PC-3 (cell line): ENCODE data around the gene CFL1. TPM values are rescaled to one million over a fixed set of nuclear protein-coding genes. Genes with fewer than 3 reads are reported as not detected.

ENCODE experiments used
- ATAC-seq: fragments of 200-7000 bp; cut with Tn5 transposase; 2 replicates; pipeline ENCODE4 v1.9.1; 2020; ENCODE audit warnings: mild to moderate bottlenecking, moderate library complexity
- BruUV-seq: library from RNA; stranded (reverse); fragments of 400-500 nt; replicated peaks from 2 replicates; lab custom pipeline; 2021; lab: Mats Ljungman, UMichigan
- CTCF ChIA-PET: fragments of 300-600 bp; sonication (Branson Sonifier 250); formaldehyde crosslinking; loops from one replicate; lab custom pipeline; 2022; ENCODE audit warnings: antibody characterized with exemption; lab: Charles Lee
- POLR2A ChIA-PET: fragments of 300-600 bp; sonication (Branson Sonifier 250); formaldehyde crosslinking; loops from one replicate; lab custom pipeline; 2022; ENCODE audit warnings: antibody characterized with exemption; ENCODE audit not compliant: unreplicated experiment; lab: Charles Lee
- DNase-seq: peaks from one replicate; pipeline ENCODE4 v3.0.0-alpha.2; 2015
- H2AFZ ChIP-seq: fragments of 300-600 bp; sonication (generic); 2 replicates; pipeline ENCODE4 v1.6.0; 2016; ENCODE audit warnings: antibody characterized with exemption, low read length
- H3F3A ChIP-seq: fragments of 300-600 bp; sonication (generic); one replicate; pipeline ENCODE4 v1.6.0; 2017; ENCODE audit warnings: antibody characterized with exemption, low read length, control low read depth, mild to moderate bottlenecking; ENCODE audit not compliant: unreplicated experiment
- H3K27ac ChIP-seq: fragments of 300-600 bp; sonication (generic); 2 replicates; pipeline ENCODE4 v1.5.1; 2016; ENCODE audit warnings: mild to moderate bottlenecking, low read length
- H3K27me3 ChIP-seq: fragments of 300-600 bp; sonication (generic); 2 replicates; pipeline ENCODE4 v1.6.1; 2016; ENCODE audit warnings: low read length, mixed read lengths
- H3K36me3 ChIP-seq: fragments of 300-600 bp; sonication (generic); 2 replicates; pipeline ENCODE4 v1.6.1; 2016; ENCODE audit warnings: low read depth, mixed run types, low read length, mixed read lengths
- H3K4me1 ChIP-seq: fragments of 300-600 bp; sonication (generic); 2 replicates; pipeline ENCODE4 v1.5.1; 2016; ENCODE audit warnings: low read length; ENCODE audit not compliant: insufficient read depth
- H3K4me2 ChIP-seq: fragments of 300-600 bp; sonication (generic); 2 replicates; pipeline ENCODE4 v1.6.0; 2016; ENCODE audit warnings: low read length
- H3K4me3 ChIP-seq: fragments of 300-600 bp; sonication (generic); 2 replicates; pipeline ENCODE4 v1.5.1; 2016; ENCODE audit warnings: mild to moderate bottlenecking, low read length, mixed read lengths
- H3K79me2 ChIP-seq: fragments of 300-600 bp; sonication (generic); 2 replicates; pipeline ENCODE4 v1.6.1; 2017; ENCODE audit warnings: low read length, mixed read lengths
- H3K9ac ChIP-seq: fragments of 300-600 bp; sonication (generic); 2 replicates; pipeline ENCODE4 v1.6.0; 2016; ENCODE audit warnings: mild to moderate bottlenecking, low read length
- H3K9me2 ChIP-seq: fragments of 300-600 bp; sonication (generic); replicated peaks from 2 replicates; pipeline ENCODE4 v1.6.1; 2016; ENCODE audit warnings: mixed run types, low read length, mixed read lengths
- H3K9me3 ChIP-seq: fragments of 300-600 bp; sonication (generic); 2 replicates; pipeline ENCODE4 v1.6.1; 2016; ENCODE audit warnings: low read length, mixed read lengths
- H4K20me1 ChIP-seq: fragments of 300-600 bp; sonication (generic); 2 replicates; pipeline ENCODE4 v1.6.1; 2016; ENCODE audit warnings: low read length, mixed read lengths
- EZH2phosphoT487 ChIP-seq: fragments of 300-600 bp; sonication (generic); IDR thresholded peaks from 2 replicates; pipeline ENCODE4 v1.6.1; 2018; ENCODE audit warnings: mild to moderate bottlenecking, antibody characterized with exemption, low read length, borderline replicate concordance
- intact Hi-C: fragments of 100-400 bp; cut with micrococcal nuclease; formaldehyde crosslinking; loops from 2 replicates; pipeline ENCODE4 v1.9.0; 2023
- total RNA-seq: library from RNA; depleted of rRNA; stranded (reverse); fragments of >200 nt; gene quantifications from 2 replicates; pipeline ENCODE4 v1.2.3, GENCODE V29; 2014
- TF ChIP-seq, protein P1 (sequence below): fragments of 300-600 bp; sonication (generic); conservative IDR thresholded peaks from 2 replicates; pipeline ENCODE4 v1.5.1; 2017; ENCODE audit warnings: antibody characterized with exemption, low read depth, mild to moderate bottlenecking, low read length

The CFL1 gene
- total RNA-seq, 1 experiment from 2014 or later, result 2,710 TPM

GRCh38 chr11:65853246-65853979 is 4.6 kb downstream of the CFL1 start:
- BruUV-seq, result no TSS peak
- H3K27me3 ChIP-seq, result no peaks in the 10 kb centered on the region
- H3K36me3 ChIP-seq, result peaks cover 56% of the 10 kb centered on the region
- ChIA-PET CTCF (no interaction called here), POLR2A (no interaction called here)
- no peak overlapping the region for H2AFZ ChIP-seq
- H3F3A ChIP-seq, result peaks cover under 1% of the 10 kb centered on the region
- peaks cover 42% of the 10 kb centered on the region for H3K79me2 ChIP-seq
- TF ChIP-seq EZH2phosphoT487, result no peak
- TF ChIP-seq, protein P1, sequence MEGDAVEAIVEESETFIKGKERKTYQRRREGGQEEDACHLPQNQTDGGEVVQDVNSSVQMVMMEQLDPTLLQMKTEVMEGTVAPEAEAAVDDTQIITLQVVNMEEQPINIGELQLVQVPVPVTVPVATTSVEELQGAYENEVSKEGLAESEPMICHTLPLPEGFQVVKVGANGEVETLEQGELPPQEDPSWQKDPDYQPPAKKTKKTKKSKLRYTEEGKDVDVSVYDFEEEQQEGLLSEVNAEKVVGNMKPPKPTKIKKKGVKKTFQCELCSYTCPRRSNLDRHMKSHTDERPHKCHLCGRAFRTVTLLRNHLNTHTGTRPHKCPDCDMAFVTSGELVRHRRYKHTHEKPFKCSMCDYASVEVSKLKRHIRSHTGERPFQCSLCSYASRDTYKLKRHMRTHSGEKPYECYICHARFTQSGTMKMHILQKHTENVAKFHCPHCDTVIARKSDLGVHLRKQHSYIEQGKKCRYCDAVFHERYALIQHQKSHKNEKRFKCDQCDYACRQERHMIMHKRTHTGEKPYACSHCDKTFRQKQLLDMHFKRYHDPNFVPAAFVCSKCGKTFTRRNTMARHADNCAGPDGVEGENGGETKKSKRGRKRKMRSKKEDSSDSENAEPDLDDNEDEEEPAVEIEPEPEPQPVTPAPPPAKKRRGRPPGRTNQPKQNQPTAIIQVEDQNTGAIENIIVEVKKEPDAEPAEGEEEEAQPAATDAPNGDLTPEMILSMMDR, result peak; percentile 48
- no peak overlapping the region for H3K4me2 ChIP-seq
- no peak overlapping the region for H3K4me3 ChIP-seq
- DNase-seq (no peak), ATAC-seq (no peak)
- H3K9me2 ChIP-seq, result no peaks in the 10 kb centered on the region
- H3K9ac ChIP-seq, result no peak overlapping the region
- peaks cover 24% of the 10 kb centered on the region for H3K4me1 ChIP-seq
- no peak overlapping the region for H3K27ac ChIP-seq
- H4K20me1 ChIP-seq, result peaks cover 49% of the 10 kb centered on the region
- intact Hi-C loops, result no loop called here
- H3K9me3 ChIP-seq, result no peaks in the 10 kb centered on the region

DNA sequence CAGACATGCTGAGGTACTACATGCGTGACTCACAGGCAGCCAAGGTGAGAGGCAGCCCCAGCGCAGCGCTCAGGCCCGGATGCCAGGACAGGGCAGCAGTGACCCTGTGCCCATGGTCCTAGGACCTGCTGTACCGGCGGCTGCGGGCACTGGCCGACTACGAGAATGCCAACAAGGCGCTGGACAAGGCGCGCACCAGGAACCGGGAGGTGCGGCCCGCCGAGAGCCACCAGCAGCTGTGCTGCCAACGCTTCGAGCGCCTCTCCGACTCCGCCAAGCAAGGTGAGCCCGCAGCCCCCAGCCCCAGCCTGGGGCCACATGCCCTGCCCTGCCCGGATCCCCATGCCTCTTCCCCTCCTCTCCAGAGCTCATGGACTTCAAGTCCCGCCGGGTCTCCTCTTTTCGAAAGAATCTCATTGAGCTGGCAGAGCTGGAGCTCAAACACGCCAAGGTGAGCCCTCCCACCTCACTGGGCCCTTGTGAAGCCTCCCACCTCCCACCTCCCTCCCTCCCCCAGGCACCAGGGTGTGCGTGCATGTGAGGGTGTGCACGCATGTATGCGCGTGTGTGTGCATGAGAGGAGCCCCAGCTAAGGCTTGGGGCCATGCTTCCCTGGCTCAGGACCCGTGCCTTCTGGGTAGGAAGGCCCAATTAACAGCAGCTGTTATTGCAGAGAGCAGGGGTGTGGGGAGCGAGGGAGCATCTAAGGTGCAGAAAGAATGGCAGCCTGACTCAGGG is 5.3 kb downstream of the CFL1 start:
- ChIA-PET POLR2A (no interaction called here), CTCF (no interaction called here)
- H3K27me3 ChIP-seq, result no peaks in the 10 kb centered on the region
- H2AFZ ChIP-seq, result no peak overlapping the region
- peaks cover 49% of the 10 kb centered on the region for H4K20me1 ChIP-seq
- no peak overlapping the region for H3K9ac ChIP-seq
- H3K4me2 ChIP-seq, result no peak overlapping the region
- no peak overlapping the region for H3K4me3 ChIP-seq
- H3F3A ChIP-seq, result no peaks in the 10 kb centered on the region
- H3K9me3 ChIP-seq, result no peaks in the 10 kb centered on the region
- H3K36me3 ChIP-seq, result peaks cover 56% of the 10 kb centered on the region
- BruUV-seq, result no TSS peak
- H3K9me2 ChIP-seq, result no peaks in the 10 kb centered on the region
- H3K79me2 ChIP-seq, result peaks cover 39% of the 10 kb centered on the region
- intact Hi-C loops, result no loop called here
- TF ChIP-seq, protein P1, result no peak
- DNase-seq, result no peak
- H3K4me1 ChIP-seq, result peaks cover 24% of the 10 kb centered on the region
- H3K27ac ChIP-seq, result no peak overlapping the region
- no peak for ATAC-seq
